K562 (cell line): ENCODE data around the gene CALML6.

ENCODE experiments used
- ATF6 ChIP-seq: sonication (generic); formaldehyde crosslinking; IDR thresholded peaks from 2 replicates; pipeline ENCODE4 v1.4.0; 2020; ENCODE audit warnings: mild to moderate bottlenecking, missing genetic modification reagents
- BRF2 ChIP-seq: IDR thresholded peaks from 3 replicates; pipeline ENCODE4 v1.6.1; 2011; ENCODE audit warnings: borderline replicate concordance, mild to moderate bottlenecking; ENCODE audit not compliant: insufficient read length, insufficient read depth
- CTCF ChIP-seq, 3 experiments: IDR thresholded peaks in 2 of 3; conservative IDR thresholded peaks in 1 of 3; 2 replicates each; pipeline ENCODE4 v1.5.1; 2011 to 2012; ENCODE audit warnings: low read length in 3 of 3, mild to moderate bottlenecking in 3 of 3, control low read depth in 2 of 3, improper control_type of control experiment in 1 of 3, inconsistent platforms in 1 of 3, low read depth in 1 of 3, mixed read lengths in 1 of 3, moderate library complexity in 1 of 3; ENCODE audit not compliant: insufficient read depth in 2 of 3
- ERF ChIP-seq: fragments of 450-650 bp; formaldehyde crosslinking; IDR thresholded peaks from 2 replicates; pipeline ENCODE4 v1.4.0; 2020; ENCODE audit warnings: mild to moderate bottlenecking, mixed read lengths
- MLLT1 ChIP-seq, 2 experiments: fragments of 450-650 bp; IDR thresholded peaks; 2 replicates each; pipeline ENCODE4 v1.6.1; 2016
- OTX1 ChIP-seq: fragments of 450-650 bp; formaldehyde crosslinking; IDR thresholded peaks from 2 replicates; pipeline ENCODE4 v1.4.0; 2022; ENCODE audit warnings: mild to moderate bottlenecking
- RFX5 ChIP-seq: IDR thresholded peaks from 2 replicates; pipeline ENCODE4 v1.6.1; 2011; ENCODE audit warnings: low read depth, mild to moderate bottlenecking, improper control_type of control experiment, low read length
- TEAD2 ChIP-seq: fragments of 450-650 bp; IDR thresholded peaks from 2 replicates; pipeline ENCODE4 v1.6.1; 2016; ENCODE audit warnings: missing genetic modification characterization, control low read depth, missing compliant biosample characterization
- YY1 ChIP-seq, 3 experiments: IDR thresholded peaks; 2 replicates each; pipeline ENCODE4 v1.6.1; 2011; ENCODE audit warnings: low read length in 2 of 3, mild to moderate bottlenecking in 2 of 3, moderate library complexity in 2 of 3, borderline replicate concordance in 1 of 3, control low read depth in 1 of 3, low read depth in 1 of 3; ENCODE audit not compliant: insufficient read depth in 3 of 3, insufficient replicate concordance in 2 of 3, control insufficient read depth in 1 of 3, insufficient read length in 1 of 3; ENCODE audit errors: extremely low read depth in 1 of 3
- ZBTB7A ChIP-seq: IDR thresholded peaks from 2 replicates; pipeline ENCODE4 v1.6.1; 2011; ENCODE audit warnings: low read depth, mild to moderate bottlenecking, low read length, moderate library complexity, borderline replicate concordance; ENCODE audit not compliant: control insufficient read depth
- ZNF398 ChIP-seq: fragments of 250-450 bp; sonication (Bioruptor Pico); IDR thresholded peaks from 2 replicates; pipeline ENCODE4 v1.8.0; 2021; ENCODE audit warnings: moderate library complexity, mild to moderate bottlenecking, inconsistent platforms
- ZZZ3 ChIP-seq: fragments of 450-650 bp; IDR thresholded peaks from 2 replicates; pipeline ENCODE4 v1.6.1; 2016; ENCODE audit warnings: antibody characterized with exemption, mild to moderate bottlenecking, moderate library complexity

GRCh38 chr1:1917304-1917976, 2.4 kb downstream of the CALML6 start:
- TF ChIP-seq ERF (no peak), ATF6 (no peak), ZZZ3 (no peak), ZNF398 (no peak), RFX5 (no peak), TEAD2 (tag) (no peak), YY1 (IDR thresholded peaks at IDR 0.05; ENCODE audit: borderline replicate concordance in 1 of 3, control insufficient read depth in 1 of 3, extremely low read depth in 1 of 3, insufficient read depth in 3 of 3, insufficient read length in 1 of 3, insufficient replicate concordance in 2 of 3, low read depth in 1 of 3, low read length in 2 of 3) (no peak), CTCF (IDR thresholded peaks at IDR 0.05 in 2 of 3, conservative IDR thresholded peaks at IDR 0.05 in 1 of 3; ENCODE audit: insufficient read depth in 2 of 3, low read depth in 1 of 3, low read length in 3 of 3) (no peak), OTX1 (CRISPR knock-in tag) (no peak), ZBTB7A (no peak), BRF2 (no peak), MLLT1 (IDR thresholded peaks at IDR 0.05) (no peak)
